AG09309 (cell line): Measurements from ENCODE around the gene MRPS11.
A peak's percentile ranks its signal among the peaks of the same experiment; 100 is the strongest.
"Not testable (repeated sequence)": the region's sequence is repeated elsewhere in the genome, so short reads cannot be mapped to it uniquely, and the experiment has no call there.

Experiments used
- DNase-seq: peaks from one replicate; pipeline ENCODE4 v3.0.0-alpha.2; 2010; ENCODE audit warnings: low read depth
- H3K4me3 ChIP-seq: 2 replicates; pipeline ENCODE4 v1.5.1; 2011; ENCODE audit warnings: mild to moderate bottlenecking, low read depth, low read length, moderate library complexity; ENCODE audit not compliant: control insufficient read depth
- CTCF ChIP-seq: IDR thresholded peaks from 2 replicates; pipeline ENCODE4 v1.5.1; 2011; ENCODE audit warnings: mild to moderate bottlenecking, low read depth, low read length, inconsistent platforms; ENCODE audit not compliant: insufficient read depth, control insufficient read depth; ENCODE audit errors: missing control alignments

Gene MRPS11

GRCh38 chr15:88469321-88469720, 1.8 kb downstream of the MRPS11 start:
- TF ChIP-seq CTCF = no peak
- H3K4me3 ChIP-seq = no peak overlapping the region
- DNase-seq = no peak

GRCh38 chr15:88470625-88471372, 3.3 kb downstream of the MRPS11 start:
- no peak for TF ChIP-seq CTCF
- DNase-seq = no peak
- H3K4me3 ChIP-seq = no peak overlapping the region

- TF ChIP-seq CTCF = no peak
- no peak for DNase-seq
- H3K4me3 ChIP-seq = no peak overlapping the region
Observed at GRCh38 chr15:88472225-88472624, 4.7 kb downstream of the MRPS11 start.

GRCh38 chr15:88473661-88474293, 6.3 kb downstream of the MRPS11 start:
- DNase-seq, H3K4me3 ChIP-seq: not testable (repeated sequence)

GRCh38 chr15:88476635-88477060, 9.1 kb downstream of the MRPS11 start:
- TF ChIP-seq CTCF = peak; percentile 57
- DNase-seq = no peak
- no peak overlapping the region for H3K4me3 ChIP-seq

- no peak for TF ChIP-seq CTCF
- no peak overlapping the region for H3K4me3 ChIP-seq
- DNase-seq = no peak
Observed at GRCh38 chr15:88477126-88477525, 9.6 kb downstream of the MRPS11 start.

- DNase-seq = no peak
- H3K4me3 ChIP-seq = no peak overlapping the region
Observed at GRCh38 chr15:88477904-88478303, 10.4 kb downstream of the MRPS11 start.

More at GRCh38 chr15:88477904-88478303, 10.4 kb downstream of the MRPS11 start:
- TF ChIP-seq CTCF = no peak
